Stimulated activated CD4-positive, alpha-beta T cell treated with anti-CD3 and anti-CD28 coated beads, Interleukin-12 subunit alpha, Interleukin-12 subunit beta, amount 100 ng/mL, for 48 hours (primary cell): Measurements from ENCODE around the gene SPATA31D4.
"Not testable (repeated sequence)": the region's sequence is repeated elsewhere in the genome, so short reads cannot be mapped to it uniquely, and the experiment has no call there.

Experiments used
- DNase-seq, 3 donors: peaks; one replicate each; pipeline ENCODE4 v3.0.0-alpha.2; 2020; ENCODE audit warnings: low read depth in 2 of 3, low spot score in 1 of 3

SPATA31D4 gene

GRCh38 chr9:81928305-81928704 lies at the start of gene SPATA31D4:
Gene SPATA31D4, plus strand, starts transcription at chr9:81928428. Its CDS starts 86 bp downstream, at chr9:81928514.
- not testable (repeated sequence) for DNase-seq

- DNase-seq = no peak
Measured at GRCh38 chr9:81878530-81878929, 49.7 kb upstream of the SPATA31D4 start.

GRCh38 chr9:81879501-81879916 lies 48.7 kb upstream of the SPATA31D4 start:
- DNase-seq = no peak

GRCh38 chr9:81885602-81886001 lies 42.6 kb upstream of the SPATA31D4 start:
- DNase-seq = no peak

GRCh38 chr9:81886665-81887064 lies 41.6 kb upstream of the SPATA31D4 start:
- no peak for DNase-seq

GRCh38 chr9:81890104-81890503 lies 38.1 kb upstream of the SPATA31D4 start:
- no peak for DNase-seq

- DNase-seq = no peak
Measured at GRCh38 chr9:81892440-81892839, 35.8 kb upstream of the SPATA31D4 start.

GRCh38 chr9:81893929-81894328 lies 34.3 kb upstream of the SPATA31D4 start:
- DNase-seq = no peak

GRCh38 chr9:81894891-81895290 lies 33.3 kb upstream of the SPATA31D4 start:
- DNase-seq = no peak

GRCh38 chr9:81896070-81896469 lies 32.2 kb upstream of the SPATA31D4 start:
- no peak for DNase-seq

- no peak for DNase-seq
Measured at GRCh38 chr9:81898851-81899250, 29.4 kb upstream of the SPATA31D4 start.

GRCh38 chr9:81902196-81902595 lies 26.0 kb upstream of the SPATA31D4 start:
- DNase-seq = no peak

GRCh38 chr9:81902626-81903025 lies 25.6 kb upstream of the SPATA31D4 start:
- DNase-seq = no peak

GRCh38 chr9:81906671-81907070 lies 21.6 kb upstream of the SPATA31D4 start:
- DNase-seq = no peak

GRCh38 chr9:81912135-81912534 lies 16.1 kb upstream of the SPATA31D4 start:
- no peak for DNase-seq

GRCh38 chr9:81915801-81916505 lies 12.3 kb upstream of the SPATA31D4 start:
- no peak for DNase-seq

- not testable (repeated sequence) for DNase-seq
Measured at GRCh38 chr9:81918507-81918906, 9.7 kb upstream of the SPATA31D4 start.

GRCh38 chr9:81930147-81930546 lies 1.9 kb downstream of the SPATA31D4 start:
- not testable (repeated sequence) for DNase-seq

GRCh38 chr9:81933547-81933946 lies 5.3 kb downstream of the SPATA31D4 start:
- not testable (repeated sequence) for DNase-seq

- not testable (repeated sequence) for DNase-seq
Measured at GRCh38 chr9:81943393-81943792, 15.2 kb downstream of the SPATA31D4 start, which contains the start of gene SPATA31D3. Gene SPATA31D3, plus strand, starts transcription at chr9:81943500. Its CDS starts 86 bp downstream, at chr9:81943586.

- DNase-seq = not testable (repeated sequence)
Measured at GRCh38 chr9:81948650-81949049, 20.4 kb downstream of the SPATA31D4 start.

- DNase-seq = no peak
Measured at GRCh38 chr9:81953096-81953495, 24.9 kb downstream of the SPATA31D4 start.

GRCh38 chr9:81955625-81956024 lies 27.4 kb downstream of the SPATA31D4 start:
- DNase-seq = no peak
